H9 (cell line): ENCODE results near the gene REG4. TPM values are rescaled to one million over a fixed set of nuclear protein-coding genes. Genes with fewer than 3 reads are reported as not detected.

Experiments used
- DNase-seq: peaks from one replicate; pipeline ENCODE4 v3.0.0-alpha.2; 2017
- H2AFZ ChIP-seq: one replicate; pipeline ENCODE4 v1.6.1; 2013; ENCODE audit warnings: mild to moderate bottlenecking, low read length, control low read depth, moderate library complexity
- H2AK5ac ChIP-seq: 2 replicates; pipeline ENCODE4 v1.6.1; 2013; ENCODE audit warnings: low read length, control low read depth, mixed read lengths; ENCODE audit not compliant: insufficient read length
- H2BK120ac ChIP-seq: one replicate; pipeline ENCODE4 v1.6.1; 2013; ENCODE audit warnings: low read depth, mild to moderate bottlenecking, low read length, control low read depth, inconsistent platforms; ENCODE audit not compliant: poor library complexity, severe bottlenecking
- H2BK12ac ChIP-seq: 2 replicates; pipeline ENCODE4 v1.6.1; 2013; ENCODE audit warnings: low read length, control low read depth, mixed read lengths, low read depth; ENCODE audit not compliant: insufficient read length
- H2BK15ac ChIP-seq: 2 replicates; pipeline ENCODE4 v1.6.1; 2013; ENCODE audit warnings: low read depth, low read length, control low read depth
- H2BK20ac ChIP-seq: one replicate; pipeline ENCODE4 v1.6.1; 2013; ENCODE audit warnings: low read depth, mild to moderate bottlenecking, low read length, control low read depth, inconsistent platforms; ENCODE audit not compliant: poor library complexity, severe bottlenecking
- H2BK5ac ChIP-seq: 2 replicates; pipeline ENCODE4 v1.6.1; 2013; ENCODE audit warnings: low read length, control low read depth, mixed read lengths; ENCODE audit not compliant: insufficient read length
- H3K14ac ChIP-seq: 2 replicates; pipeline ENCODE4 v1.6.1; 2013; ENCODE audit warnings: low read length, control low read depth; ENCODE audit not compliant: insufficient read depth
- H3K18ac ChIP-seq: 2 replicates; pipeline ENCODE4 v1.6.1; 2013; ENCODE audit warnings: low read depth, mild to moderate bottlenecking, mixed read lengths, low read length, control low read depth; ENCODE audit not compliant: insufficient read length
- H3K23ac ChIP-seq: 2 replicates; pipeline ENCODE4 v1.6.1; 2013; ENCODE audit warnings: low read length, control low read depth, mixed read lengths, low read depth; ENCODE audit not compliant: insufficient read length
- H3K23me2 ChIP-seq: 2 replicates; pipeline ENCODE4 v1.6.1; 2013; ENCODE audit warnings: low read depth, mild to moderate bottlenecking, mixed read lengths, low read length, control low read depth; ENCODE audit not compliant: insufficient read length, poor library complexity, severe bottlenecking
- H3K27ac ChIP-seq: 2 replicates; pipeline ENCODE4 v1.5.1; 2013; ENCODE audit warnings: low read length, control low read depth, mixed read lengths, low read depth; ENCODE audit not compliant: insufficient read length
- H3K27me3 ChIP-seq: 2 replicates; pipeline ENCODE4 v1.6.1; 2013; ENCODE audit warnings: low read length, control low read depth, inconsistent platforms; ENCODE audit not compliant: insufficient read depth
- H3K4ac ChIP-seq: 2 replicates; pipeline ENCODE4 v1.6.1; 2013; ENCODE audit warnings: low read depth, mild to moderate bottlenecking, control low read depth, inconsistent platforms, low read length, moderate library complexity
- H3K4me1 ChIP-seq: 2 replicates; pipeline ENCODE4 v1.6.1; 2013; ENCODE audit warnings: low read length, control low read depth, inconsistent platforms; ENCODE audit not compliant: insufficient read depth
- H3K4me2 ChIP-seq: 2 replicates; pipeline ENCODE4 v1.6.1; 2013; ENCODE audit warnings: low read length, control low read depth, mixed read lengths; ENCODE audit not compliant: insufficient read length, insufficient read depth
- H3K56ac ChIP-seq: 2 replicates; pipeline ENCODE4 v1.6.1; 2013; ENCODE audit warnings: low read depth, mild to moderate bottlenecking, mixed read lengths, low read length, control low read depth; ENCODE audit not compliant: insufficient read length
- H3K79me1 ChIP-seq: 2 replicates; pipeline ENCODE4 v1.6.1; 2013; ENCODE audit warnings: low read depth, mild to moderate bottlenecking, moderate library complexity, low read length, control low read depth, inconsistent platforms; ENCODE audit not compliant: insufficient read depth, poor library complexity, severe bottlenecking
- H3K79me2 ChIP-seq: 2 replicates; pipeline ENCODE4 v1.6.1; 2013; ENCODE audit warnings: low read length, control low read depth, inconsistent platforms; ENCODE audit not compliant: insufficient read depth
- H3K9ac ChIP-seq: 2 replicates; pipeline ENCODE4 v1.6.1; 2013; ENCODE audit warnings: low read length, control low read depth, mixed read lengths; ENCODE audit not compliant: insufficient read length; ENCODE audit errors: extremely low read depth
- H3K9me3 ChIP-seq: one replicate; pipeline ENCODE4 v1.6.1; 2013; ENCODE audit warnings: low read depth, low read length, inconsistent platforms; ENCODE audit not compliant: control insufficient read depth
- H3T11ph ChIP-seq: one replicate; pipeline ENCODE4 v1.6.1; 2013; ENCODE audit warnings: mild to moderate bottlenecking, low read length, control low read depth, inconsistent platforms
- H4K20me1 ChIP-seq: one replicate; pipeline ENCODE4 v1.6.1; 2013; ENCODE audit not compliant: control insufficient read depth, insufficient read length, insufficient read depth
- H4K5ac ChIP-seq: 2 replicates; pipeline ENCODE4 v1.6.1; 2013; ENCODE audit warnings: low read depth, mild to moderate bottlenecking, mixed read lengths, low read length, control low read depth; ENCODE audit not compliant: insufficient read length
- H4K8ac ChIP-seq: replicated peaks from 2 replicates; pipeline ENCODE4 v1.6.1; 2013; ENCODE audit warnings: low read length, control low read depth, mixed read lengths, low read depth; ENCODE audit not compliant: insufficient read length
- H4K91ac ChIP-seq: 2 replicates; pipeline ENCODE4 v1.6.1; 2013; ENCODE audit warnings: low read depth, mild to moderate bottlenecking, moderate library complexity, mixed read lengths, low read length, control low read depth; ENCODE audit not compliant: insufficient read length
- H3K27ac Mint-ChIP-seq, 3 experiments: 2 replicates in 2 of 3; 3 replicates in 1 of 3; pipeline ENCODE4 v1.8.0; 2020 to 2021; ENCODE audit warnings: mixed read lengths in 3 of 3, mild to moderate bottlenecking in 1 of 3, moderate library complexity in 1 of 3
- H3K27me3 Mint-ChIP-seq: 2 replicates; pipeline ENCODE4 v1.8.0; 2021; ENCODE audit warnings: low read depth, mild to moderate bottlenecking, moderate library complexity, mixed read lengths
- H3K36me3 Mint-ChIP-seq, 3 experiments: 2 replicates in 2 of 3; 3 replicates in 1 of 3; pipeline ENCODE4 v1.8.0; 2020 to 2021; ENCODE audit warnings: low read depth in 3 of 3, mixed read lengths in 3 of 3; ENCODE audit not compliant: insufficient read depth in 1 of 3
- H3K4me1 Mint-ChIP-seq, 2 experiments: 2 replicates each; pipeline ENCODE4 v1.8.0; 2020; ENCODE audit warnings: mixed read lengths in 2 of 2
- H3K4me3 Mint-ChIP-seq, 2 experiments: 2 replicates in 1 of 2; 3 replicates in 1 of 2; pipeline ENCODE4 v1.8.0; 2020 to 2021; ENCODE audit warnings: mild to moderate bottlenecking in 2 of 2, mixed read lengths in 2 of 2, moderate library complexity in 1 of 2
- H3K9me3 Mint-ChIP-seq, 2 experiments: 2 replicates in 1 of 2; 3 replicates in 1 of 2; pipeline ENCODE4 v1.8.0; 2020; ENCODE audit warnings: mild to moderate bottlenecking in 2 of 2, mixed read lengths in 2 of 2, moderate library complexity in 1 of 2
- CTCF ChIP-seq: fragments of 200-600 bp; sonication (generic); conservative IDR thresholded peaks from 3 replicates; pipeline ENCODE4 v1.8.0; 2021; ENCODE audit warnings: antibody characterized with exemption, mild to moderate bottlenecking
- WGBS: extraction: QIAGEN DNeasy Blood & Tissue Kit; methylation state at CpG from one replicate; pipeline ENCODE4 v1.1.7; 2013; ENCODE audit warnings: missing lambda C conversion rate, low lambda C conversion rate, mixed read lengths; ENCODE audit not compliant: insufficient read length; ENCODE audit errors: extremely low coverage; 5-methylcytosine and 5-hydroxymethylcytosine counted together
- total RNA-seq: library from RNA; stranded (reverse); gene quantifications from 2 replicates; pipeline ENCODE4 v1.2.1, GENCODE V29; 2021

The REG4 gene
- total RNA-seq, 1 experiment from 2014 or later: not detected

- Histone ChIP-seq H3K27me3 (no peaks in the 10 kb centered on the region), H3K9me3 (no peaks in the 10 kb centered on the region), H3K27ac (no peak overlapping the region), H2BK5ac (no peak overlapping the region), H3K9ac (no peak overlapping the region), H3K4me2 (no peak overlapping the region), H4K20me1 (no peaks in the 10 kb centered on the region), H3K4me1 (no peaks in the 10 kb centered on the region), H2BK12ac (no peak overlapping the region), H2BK20ac (no peak overlapping the region), H2BK15ac (no peak overlapping the region), H3K18ac (no peak overlapping the region), H4K5ac (no peak overlapping the region), H3T11ph (no peak overlapping the region), H4K8ac (no peak overlapping the region), H3K14ac (no peak overlapping the region), H3K23me2 (no peaks in the 10 kb centered on the region), H3K79me1 (no peaks in the 10 kb centered on the region), H2AK5ac (no peak overlapping the region), H2AFZ (no peak overlapping the region), H2BK120ac (no peak overlapping the region), H4K91ac (no peak overlapping the region), H3K23ac (no peak overlapping the region), H3K56ac (no peak overlapping the region), H3K79me2 (no peaks in the 10 kb centered on the region), H3K4ac (no peak overlapping the region)
- DNase-seq: no peak
- no CpG with 5 or more reads among the region's 6 CpGs for WGBS
- H3K4me1 Mint-ChIP-seq: peaks cover 0 to 7% of the 10 kb centered on the region in 2 experiments; a peak in 2 of 4 replicates
- TF ChIP-seq CTCF: no peak
- H3K9me3 Mint-ChIP-seq: no peaks in the 10 kb centered on the region
- no peaks in the 10 kb centered on the region; the same call in 1 of the 2 replicates for H3K27me3 Mint-ChIP-seq
- H3K36me3 Mint-ChIP-seq: no peaks in the 10 kb centered on the region
- no peak overlapping the region for H3K4me3 Mint-ChIP-seq
- no peak overlapping the region; a peak in 1 of 7 replicates for H3K27ac Mint-ChIP-seq
These were observed 27.7 kb downstream of the REG4 start for GRCh38 chr1:119783354-119784185.
